K562 (cell line): ENCODE measurements around the gene NOL4L. TPM values are rescaled to one million over a fixed set of nuclear protein-coding genes. Genes with fewer than 3 reads are reported as not detected.

ENCODE experiments used
- ATAC-seq: fragments of 200-7000 bp; cut with Tn5 transposase; 3 replicates; pipeline ENCODE4 v1.9.1; 2020; ENCODE audit warnings: moderate library complexity
- BruUV-seq: library from RNA; stranded (reverse); fragments of 400-500 nt; replicated peaks from 2 replicates; lab custom pipeline; 2021; lab: Mats Ljungman, UMichigan
- CTCF ChIA-PET: fragments of 300-600 bp; formaldehyde crosslinking; extraction: SDS; loops from one replicate; lab custom pipeline; 2021; ENCODE audit warnings: low intra/inter-chr PET ratio; lab: Yijun Ruan, JAX
- POLR2A ChIA-PET: fragments of 300-600, 350-650 bp; sonication (Branson Sonifier 250); formaldehyde crosslinking; extraction: SDS; loops from one replicate; lab custom pipeline; 2021; ENCODE audit warnings: antibody characterized with exemption, inconsistent platforms; lab: Yijun Ruan, JAX
- DNase-seq, 4 experiments: peaks; one replicate each; pipeline versions ENCODE4 v3.0.0 to v3.0.0-alpha.2; 2011 to 2018; ENCODE audit warnings: low spot score in 3 of 4, mixed read lengths in 3 of 4; ENCODE audit errors: extremely low read depth in 1 of 4
- FAIRE-seq: peaks from 2 replicates; lab custom pipeline; 2011; peaks lifted over from hg19 to GRCh38; lab: Jason Lieb, UNC
- H2AFZ ChIP-seq: 2 replicates; pipeline ENCODE4 v1.6.0; 2011; ENCODE audit warnings: low read depth, low read length, control low read depth, inconsistent platforms
- H3K27ac ChIP-seq: fragments of 200-600 bp; 3 replicates; pipeline ENCODE4 v1.8.0; 2011; ENCODE audit warnings: low read depth, mild to moderate bottlenecking, control low read depth, inconsistent platforms, low read length, moderate library complexity, mixed read lengths; ENCODE audit errors: extremely low read depth
- H3K27me3 ChIP-seq, 2 experiments: fragments of 300-600 bp in 1 of 2; 2 replicates in 1 of 2; 3 replicates in 1 of 2; pipeline versions ENCODE4 v1.6.0 to v1.8.0; 2011; ENCODE audit warnings: inconsistent platforms in 2 of 2, low read length in 2 of 2, mild to moderate bottlenecking in 1 of 2, mixed read lengths in 1 of 2, moderate library complexity in 1 of 2; ENCODE audit not compliant: control insufficient read depth in 2 of 2, insufficient read depth in 2 of 2
- H3K36me3 ChIP-seq: fragments of 300-600 bp; 3 replicates; pipeline ENCODE4 v1.8.0; 2011; ENCODE audit warnings: mild to moderate bottlenecking, low read length, inconsistent platforms; ENCODE audit not compliant: control insufficient read depth, insufficient read depth
- H3K4me1 ChIP-seq, 2 experiments: fragments of 200-600 bp in 1 of 2; replicated peaks in 1 of 2; 2 replicates in 1 of 2; 3 replicates in 1 of 2; pipeline versions ENCODE4 v1.5.1 to v1.8.0; 2011; ENCODE audit warnings: inconsistent platforms in 2 of 2, low read length in 2 of 2, mild to moderate bottlenecking in 1 of 2, mixed read lengths in 1 of 2, moderate library complexity in 1 of 2; ENCODE audit not compliant: control insufficient read depth in 2 of 2, insufficient read depth in 2 of 2
- H3K4me2 ChIP-seq: 2 replicates; pipeline ENCODE4 v1.6.1; 2011; ENCODE audit warnings: low read length, control low read depth, inconsistent platforms, mixed read lengths; ENCODE audit not compliant: insufficient read depth
- H3K4me3 ChIP-seq: fragments of 200-600 bp; sonication (generic), shearing (Covaris generic); 2 replicates; pipeline ENCODE4 v1.5.1; 2016; ENCODE audit warnings: control low read depth, inconsistent platforms
- H3K79me2 ChIP-seq: fragments of 200-600 bp; 3 replicates; pipeline ENCODE4 v1.8.0; 2011; ENCODE audit warnings: low read length, inconsistent platforms; ENCODE audit not compliant: control insufficient read depth, insufficient read depth
- H3K9ac ChIP-seq, 2 experiments: 2 replicates each; pipeline versions ENCODE4 v1.6.0 to v1.6.1; 2011; ENCODE audit warnings: low read depth in 2 of 2, low read length in 2 of 2, control low read depth in 1 of 2, inconsistent platforms in 1 of 2, mild to moderate bottlenecking in 1 of 2, mixed read lengths in 1 of 2; ENCODE audit not compliant: insufficient read depth in 1 of 2
- H3K9me1 ChIP-seq: one replicate; pipeline ENCODE4 v1.6.0; 2011; ENCODE audit warnings: inconsistent platforms, mild to moderate bottlenecking, low read length, moderate library complexity; ENCODE audit not compliant: control insufficient read depth, insufficient read depth
- H3K9me3 ChIP-seq: replicated peaks from 2 replicates; pipeline ENCODE4 v1.5.1; 2011; ENCODE audit warnings: low read depth, low read length, inconsistent platforms; ENCODE audit not compliant: control insufficient read depth, insufficient read depth
- H4K20me1 ChIP-seq: replicated peaks from 2 replicates; pipeline ENCODE4 v1.6.1; 2011; ENCODE audit warnings: low read length, inconsistent platforms, mixed read lengths; ENCODE audit not compliant: control insufficient read depth, insufficient read depth
- BRF2 ChIP-seq: IDR thresholded peaks from 3 replicates; pipeline ENCODE4 v1.6.1; 2011; ENCODE audit warnings: borderline replicate concordance, mild to moderate bottlenecking; ENCODE audit not compliant: insufficient read length, insufficient read depth
- HMGN3 ChIP-seq: IDR thresholded peaks from 2 replicates; pipeline ENCODE4 v1.6.1; 2011; ENCODE audit warnings: borderline replicate concordance, low read depth, mild to moderate bottlenecking, mixed read lengths, low read length; ENCODE audit not compliant: insufficient read length; ENCODE audit errors: extremely low read depth
- PBX2 ChIP-seq, 2 experiments: IDR thresholded peaks in 1 of 2; conservative IDR thresholded peaks in 1 of 2; 2 replicates each; pipeline ENCODE4 v1.6.1; 2016; ENCODE audit warnings: low read depth in 2 of 2, mild to moderate bottlenecking in 1 of 2, missing compliant biosample characterization in 1 of 2, missing genetic modification characterization in 1 of 2, moderate library complexity in 1 of 2
- RNF2 ChIP-seq: sonication (generic); IDR thresholded peaks from 2 replicates; pipeline ENCODE4 v1.6.1; 2016
- TEAD1 ChIP-seq, 2 experiments: fragments of 450-650 bp in 1 of 2; sonication (generic) in 1 of 2; formaldehyde crosslinking; IDR thresholded peaks; 2 replicates each; pipeline versions ENCODE4 v1.4.0 to v1.8.0; 2020 to 2022; ENCODE audit warnings: mild to moderate bottlenecking in 2 of 2, missing genetic modification reagents in 1 of 2
- TEAD2 ChIP-seq: fragments of 450-650 bp; IDR thresholded peaks from 2 replicates; pipeline ENCODE4 v1.6.1; 2016; ENCODE audit warnings: missing genetic modification characterization, control low read depth, missing compliant biosample characterization
- TRIM28 ChIP-seq: fragments of 450-650 bp; IDR thresholded peaks from 2 replicates; pipeline ENCODE4 v1.6.1; 2017
- YY1 ChIP-seq, 3 experiments: IDR thresholded peaks; 2 replicates each; pipeline ENCODE4 v1.6.1; 2011; ENCODE audit warnings: low read length in 2 of 3, mild to moderate bottlenecking in 2 of 3, moderate library complexity in 2 of 3, borderline replicate concordance in 1 of 3, control low read depth in 1 of 3, low read depth in 1 of 3; ENCODE audit not compliant: insufficient read depth in 3 of 3, insufficient replicate concordance in 2 of 3, control insufficient read depth in 1 of 3, insufficient read length in 1 of 3; ENCODE audit errors: extremely low read depth in 1 of 3
- WGBS: fragments of 100-300 bp; shearing (Covaris generic); methylation state at CpG from one replicate; pipeline ENCODE4 v1.1.6; 2016; ENCODE audit warnings: low coverage, mixed read lengths; ENCODE audit not compliant: insufficient coverage; ENCODE audit errors: missing lambda C conversion rate; 5-methylcytosine and 5-hydroxymethylcytosine counted together
- in situ Hi-C: fragments of 300-500 bp; cut with MboI; formaldehyde crosslinking; loops from 4 replicates; pipeline ENCODE4 v1.15.0; 2018; ENCODE audit warnings: inconsistent platforms, mixed read lengths
- intact Hi-C: fragments of 100-400 bp; cut with micrococcal nuclease; formaldehyde crosslinking; loops from 2 replicates; pipeline ENCODE4 v1.14.2; 2022
- polyA plus RNA-seq, 8 experiments: library from polyadenylated mRNA; depleted of rRNA in 4 of 8; stranded (reverse) in 5 of 8; unstranded in 3 of 8; fragments of >200 nt; fragmentation: Nextera tagmentation in 2 of 8; fragmentation: Illumina TruSeq in 1 of 8; extraction: Ambion mirVana in 2 of 8; extraction: Trizol in 1 of 8; gene quantifications; 2 replicates each; pipeline versions ENCODE4 v1.2.1 to v1.2.3, GENCODE V29; 2011 to 2014; ENCODE audit warnings: inconsistent platforms in 1 of 8, missing spikeins in 1 of 8
- total RNA-seq, 7 experiments: library from RNA; depleted of rRNA in 6 of 7; stranded (reverse); fragments of >200 nt in 6 of 7; fragmentation: Illumina TruSeq in 2 of 7; extraction: Trizol in 2 of 7; gene quantifications; 2 replicates each; pipeline versions ENCODE4 v1.2.1 to v1.2.3, GENCODE V29; 2011 to 2021; ENCODE audit warnings: low replicate concordance in 1 of 7

Gene NOL4L
- total and polyA plus RNA-seq, 9 of the 15 experiments (the other 6 are each of a cell fraction or from before 2014, with no cell fraction given), result 5.1 to 36.2 (median 13.6) TPM

- WGBS, result 75% methylated on average over 2 of the region's 2 CpGs
- ChIA-PET CTCF (no interaction called here), POLR2A (interaction anchor here (0.6 to 1.6 kb wide), 3 partner anchors 11 to 82 kb away, joined by 3 to 6 read pairs (median 3); no protein-coding TSS in a partner anchor)
- Histone ChIP-seq H3K27ac (no peak overlapping the region), H3K27me3 (no peaks in the 10 kb centered on the region), H3K9me1 (no peaks in the 10 kb centered on the region), H2AFZ (no peak overlapping the region), H3K9ac (no peak overlapping the region), H3K79me2 (peaks cover 52% of the 10 kb centered on the region), H3K36me3 (peaks cover 7% of the 10 kb centered on the region; the same call in 2 of the 3 replicates), H3K9me3 (no peaks in the 10 kb centered on the region), H3K4me1 (no peaks in the 10 kb centered on the region; a peak in 1 of 5 replicates), H4K20me1 (0 out of 2 replicates have a peak, but pooled peaks cover 4% of the 10 kb centered on the region), H3K4me2 (no peak overlapping the region), H3K4me3 (no peak overlapping the region)
- no TSS peak for BruUV-seq
- ATAC-seq, result no peak
- no peak for DNase-seq
- FAIRE-seq, result no peak
- intact Hi-C loops, result no loop called here
- TF ChIP-seq RNF2 (no peak), TEAD1 (CRISPR knock-in tag; IDR thresholded peaks at IDR 0.05) (no peak), TEAD2 (tag) (no peak), YY1 (IDR thresholded peaks at IDR 0.05; ENCODE audit: borderline replicate concordance in 1 of 3, control insufficient read depth in 1 of 3, extremely low read depth in 1 of 3, insufficient read depth in 3 of 3, insufficient read length in 1 of 3, insufficient replicate concordance in 2 of 3, low read depth in 1 of 3, low read length in 2 of 3) (no peak), TRIM28 (no peak), HMGN3 (no peak), BRF2 (no peak), PBX2 (CRISPR knock-in tag; IDR thresholded peaks at IDR 0.05; ENCODE audit: low read depth) (no peak), PBX2 (tag; conservative IDR thresholded peaks at IDR 0.05; ENCODE audit: low read depth) (no peak)
- in situ Hi-C loops, result no loop called here
Observed at GRCh38 chr20:32416206-32416605, 168.9 kb downstream of the NOL4L start.
